Activated CD8-positive, alpha-beta memory T cell treated with anti-CD3 and anti-CD28 coated beads for 36 hours (primary cell): ENCODE measurements around the gene LRRC75B. TPM values are rescaled to one million over a fixed set of nuclear protein-coding genes. Genes with fewer than 3 reads are reported as not detected.
"Not testable (repeated sequence)": the region's sequence is repeated elsewhere in the genome, so short reads cannot be mapped to it uniquely, and the experiment has no call there.

Experiments used
- CTCF ChIA-PET: fragments of 350-600 bp; sonication (Branson Sonifier 250); formaldehyde crosslinking; loops from one replicate; lab custom pipeline; 2021; ENCODE audit warnings: antibody characterized with exemption; lab: Charles Lee
- POLR2A ChIA-PET: fragments of 350-600 bp; sonication (Branson Sonifier 250); formaldehyde crosslinking; loops from one replicate; lab custom pipeline; 2021; ENCODE audit warnings: antibody characterized with exemption; lab: Charles Lee
- total RNA-seq, 2 experiments: library from RNA; stranded (reverse); gene quantifications; one replicate each; pipeline ENCODE4 v1.2.3, GENCODE V29; 2021

Gene LRRC75B
- total RNA-seq, 2 experiments from 2014 or later, result 1.3 to 1.7 TPM

DNA sequence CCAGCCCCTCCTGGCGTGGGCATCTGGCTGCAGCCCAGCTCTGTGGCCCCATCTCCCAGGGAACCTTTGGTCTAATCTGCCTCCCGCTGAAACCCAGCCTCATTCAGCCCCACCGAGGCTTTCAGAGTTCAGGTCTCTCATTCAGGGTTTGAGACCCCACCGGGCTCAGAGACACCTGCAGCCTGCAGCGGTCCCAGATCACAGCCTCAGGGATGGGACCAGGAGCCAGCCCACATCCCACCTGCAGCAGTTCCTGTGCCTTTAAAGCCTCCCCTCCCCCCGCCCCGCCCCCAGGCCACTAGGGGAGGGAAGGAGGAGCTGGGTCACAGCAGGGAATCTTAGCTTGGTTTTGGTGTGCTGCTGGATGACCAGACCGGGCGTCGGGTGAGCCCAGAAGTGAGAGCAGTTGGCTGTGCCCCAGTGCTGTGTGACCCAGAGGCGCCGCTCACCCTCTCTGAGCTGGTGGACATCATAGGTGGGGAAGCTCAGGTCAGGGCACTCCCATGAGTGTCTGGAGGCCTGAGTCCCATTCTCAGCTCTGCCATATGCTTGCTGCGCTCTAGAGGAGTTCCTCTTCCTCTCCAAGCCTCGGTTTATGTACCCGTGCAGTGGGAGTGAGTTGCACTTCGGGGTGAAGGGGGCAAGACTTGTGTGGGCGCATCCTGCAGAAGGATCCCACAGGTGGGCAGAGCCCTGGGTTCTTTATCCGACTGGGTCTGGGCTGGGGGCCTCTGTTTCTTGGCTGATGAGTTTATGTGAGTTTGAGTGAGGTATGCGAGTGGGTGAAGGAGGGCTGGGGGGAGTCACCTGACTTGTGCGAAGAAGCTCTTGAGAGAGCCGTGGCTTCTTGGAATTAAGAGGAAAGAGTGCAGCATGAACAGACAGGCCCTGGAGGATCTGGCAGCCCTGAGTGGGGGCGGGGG lies 10.2 kb upstream of the LRRC75B start, which contains the start of gene GGT1:
Gene GGT1, plus strand, starts transcription at position 347 of the 923 bp plus-strand sequence. CDS start 7,889 bp downstream, outside the sequence.
- POLR2A ChIA-PET, result not testable (repeated sequence)

DNA sequence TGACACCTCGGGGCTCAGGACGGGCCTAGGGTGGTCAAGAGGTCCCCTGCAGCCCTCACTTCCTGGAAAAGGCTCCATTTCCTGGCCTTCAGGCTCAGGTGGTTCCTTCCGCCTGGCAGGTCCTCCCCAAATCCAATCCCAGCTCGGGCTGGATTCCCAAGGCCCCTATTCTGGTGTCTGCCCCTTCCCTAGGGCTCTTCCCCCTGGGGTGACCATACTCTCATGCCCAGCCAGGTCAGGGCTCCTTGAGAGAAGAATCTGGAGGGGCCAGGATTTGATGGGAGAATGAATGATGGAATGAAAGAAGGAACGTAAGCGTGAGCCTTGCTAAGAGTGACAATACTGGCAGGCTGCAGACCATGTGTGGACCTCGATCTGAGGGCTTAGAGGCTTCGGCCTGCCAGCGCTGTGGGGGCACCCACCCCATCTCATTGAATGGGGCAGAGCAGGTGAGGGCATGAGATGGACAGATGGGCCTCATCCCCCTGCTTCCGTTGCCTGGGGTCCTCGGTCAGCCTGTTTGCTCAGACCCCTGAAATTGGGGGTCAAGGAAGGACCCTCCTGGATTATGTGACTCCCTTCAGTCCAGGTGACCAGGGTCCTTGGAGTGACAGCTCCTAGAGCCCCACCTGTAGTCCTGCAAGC lies 9.4 kb upstream of the LRRC75B start:
- POLR2A ChIA-PET, CTCF ChIA-PET: not testable (repeated sequence)

More for the DNA sequence above, 10.2 kb upstream of the LRRC75B start, which contains the start of gene GGT1:
- CTCF ChIA-PET, result not testable (repeated sequence)

DNA sequence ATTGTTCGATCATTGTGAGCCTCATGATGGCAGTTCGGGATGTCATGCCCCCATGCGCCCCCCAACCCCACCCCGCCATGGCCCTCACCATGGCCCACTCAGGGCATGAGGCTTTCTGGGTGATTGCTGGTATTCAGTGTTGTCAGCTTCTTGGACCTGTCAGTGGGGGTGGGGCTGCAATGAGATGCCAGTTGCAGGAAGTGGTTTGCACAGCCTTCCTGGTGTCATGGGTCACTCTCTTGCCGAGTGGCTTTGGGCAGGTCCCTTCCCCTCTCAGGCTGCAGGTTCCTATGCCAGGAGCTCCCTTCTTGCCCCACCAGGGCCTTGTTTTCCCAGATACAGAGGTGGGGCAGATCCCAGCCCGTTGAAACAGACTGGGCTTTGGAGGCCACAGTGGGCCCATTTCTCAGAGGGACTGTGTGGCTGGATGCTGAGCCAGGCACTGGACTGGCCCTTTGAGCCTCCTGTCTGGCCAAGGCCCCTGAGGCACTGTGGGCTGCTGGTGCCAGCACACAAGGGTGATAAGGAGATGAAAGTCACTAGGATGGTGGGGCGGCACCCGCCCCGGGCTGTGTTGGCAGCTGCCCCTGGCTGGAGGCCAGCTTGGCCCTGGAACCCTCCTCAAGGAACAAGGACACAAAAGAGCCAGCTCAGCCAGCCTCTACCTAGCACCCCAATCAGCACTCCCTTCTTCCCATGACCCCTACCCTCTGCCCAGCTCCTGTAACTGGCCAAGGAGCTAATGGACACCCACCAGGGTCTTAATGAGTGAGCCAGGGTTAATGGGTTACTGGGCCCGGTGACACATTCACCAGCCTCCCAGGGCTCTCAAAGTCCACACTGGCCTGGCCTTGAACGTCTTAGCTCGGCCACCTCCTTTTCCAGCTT lies 8.6 kb upstream of the LRRC75B start:
- POLR2A ChIA-PET, result no interaction called here
- CTCF ChIA-PET, result no interaction called here

DNA sequence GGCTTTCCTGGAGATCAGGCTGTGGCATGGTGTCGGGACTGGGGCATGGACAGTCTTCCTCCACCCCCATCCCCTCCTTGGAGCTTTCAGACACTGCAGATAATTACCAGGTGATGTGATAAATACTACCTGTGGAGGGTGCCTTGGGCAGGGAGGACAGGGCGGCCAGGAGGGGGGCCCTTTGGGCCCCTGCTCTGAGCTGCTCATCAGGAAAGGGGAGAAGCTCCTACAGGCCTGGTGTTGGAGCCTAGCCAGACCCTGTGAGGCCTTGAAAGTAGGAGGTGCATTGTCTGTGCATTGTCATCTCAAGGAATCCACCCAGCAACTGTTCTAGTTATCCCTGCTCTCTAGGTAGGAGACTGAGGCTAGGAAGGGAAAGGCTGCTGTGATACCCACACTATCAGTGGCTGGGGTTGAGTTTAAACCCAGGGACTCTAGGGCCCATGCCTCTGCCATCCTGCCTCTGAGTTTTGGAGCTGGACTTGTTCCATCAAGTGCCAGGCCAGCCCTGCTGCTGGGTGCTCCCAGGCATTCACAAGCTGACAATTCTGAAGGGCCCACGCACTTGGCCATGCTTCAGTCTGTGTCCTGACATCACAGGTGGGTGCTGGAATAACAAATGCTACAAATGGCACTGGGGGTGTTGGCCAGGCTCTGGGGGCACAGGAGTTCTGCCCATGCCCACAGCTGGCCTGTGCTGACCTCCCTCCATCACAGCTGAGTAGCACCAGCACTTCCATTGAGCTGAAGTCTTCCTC lies 7.3 kb upstream of the LRRC75B start:
- POLR2A ChIA-PET, CTCF ChIA-PET: not testable (repeated sequence)

DNA sequence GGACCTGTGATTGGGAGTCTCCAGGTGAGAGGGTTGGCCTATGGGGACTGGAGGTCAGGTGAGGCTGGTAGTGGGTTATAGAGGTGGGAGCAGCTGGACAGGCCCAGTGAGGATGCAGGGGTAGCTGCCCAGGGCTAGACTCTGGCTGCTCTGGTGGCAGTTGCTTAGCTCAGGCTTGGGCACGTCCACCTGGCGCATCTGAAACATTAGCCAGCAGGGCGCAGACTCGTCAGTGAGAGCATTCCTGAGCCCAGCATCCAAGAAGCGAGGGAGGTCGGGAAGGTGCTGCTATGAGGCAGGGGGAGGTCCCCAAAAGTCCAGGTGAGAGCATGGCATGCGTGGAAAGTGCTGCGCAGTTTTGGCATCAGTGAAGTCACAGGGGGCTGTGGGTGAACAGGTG lies 6.6 kb upstream of the LRRC75B start:
- POLR2A ChIA-PET, result no interaction called here
- CTCF ChIA-PET, result no interaction called here

DNA sequence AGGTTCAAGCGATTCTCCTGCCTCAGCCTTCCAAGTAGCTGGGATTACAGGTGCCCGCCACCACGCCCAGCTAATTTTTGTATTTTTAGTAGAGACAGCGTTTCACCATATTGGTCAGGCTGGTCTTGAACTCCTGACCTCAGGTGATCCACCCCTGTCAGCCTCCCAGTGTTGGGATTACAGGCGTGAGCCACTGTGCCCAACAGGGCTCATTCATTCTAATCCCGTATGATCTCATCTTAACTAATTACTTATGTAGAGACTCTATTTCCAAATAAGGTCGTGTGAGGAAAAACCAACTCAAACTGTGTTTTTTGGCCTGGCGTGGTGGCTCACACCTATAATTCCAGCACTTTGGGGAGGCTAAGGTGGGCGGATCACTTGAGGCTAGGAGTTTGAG lies 4.2 kb upstream of the LRRC75B start:
- CTCF ChIA-PET, result interaction anchor here (1.0 to 1.5 kb wide), 2 partner anchors 32 to 175 kb away, joined by 3 to 5 read pairs; no protein-coding TSS in a partner anchor
- POLR2A ChIA-PET, result not testable (repeated sequence)

DNA sequence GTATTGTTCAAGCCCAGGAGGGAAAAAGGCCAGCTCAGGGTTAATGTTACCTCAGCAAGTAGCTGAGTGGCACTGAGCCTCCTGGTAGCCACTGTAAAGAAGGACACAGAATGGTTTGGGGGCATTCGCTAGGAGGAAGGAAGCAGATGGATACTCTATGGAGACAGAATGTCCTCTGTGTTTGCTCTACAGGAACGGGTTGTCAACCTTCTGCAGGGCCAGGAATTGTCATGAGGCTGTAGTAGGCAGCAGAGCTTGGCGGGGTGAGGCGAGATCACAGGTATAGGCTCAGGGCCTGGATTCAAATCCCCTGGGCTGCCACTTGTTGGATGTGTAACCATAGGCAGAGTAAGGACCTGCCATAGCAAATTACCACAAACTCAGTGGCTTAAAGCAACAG lies 3.0 kb upstream of the LRRC75B start:
- ChIA-PET CTCF (no interaction called here), POLR2A (interaction anchor here (0.6 kb wide), 1 partner anchor 35 kb away, joined by 3 read pairs; no protein-coding TSS in a partner anchor)

DNA sequence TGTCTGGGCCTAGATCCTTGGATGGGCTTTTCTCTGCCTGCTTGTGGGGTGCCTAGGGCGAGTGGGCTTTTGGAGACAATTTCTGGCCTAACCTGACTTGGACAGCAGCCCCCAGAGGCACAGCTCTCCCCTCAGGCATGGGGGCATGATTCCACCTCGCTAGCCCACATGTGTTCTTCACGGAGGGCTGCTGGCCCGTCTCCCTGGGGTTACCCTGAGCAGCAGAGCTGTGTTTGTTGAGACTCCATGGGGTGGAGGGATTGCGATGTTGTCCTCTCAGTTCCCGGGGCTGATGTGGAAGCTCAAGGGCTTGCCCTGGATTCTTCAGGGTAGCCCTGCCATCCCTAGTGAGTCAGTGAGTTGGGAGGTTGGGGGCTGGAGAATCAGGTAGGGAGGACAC lies 2.4 kb upstream of the LRRC75B start:
- CTCF ChIA-PET, result no interaction called here
- POLR2A ChIA-PET, result no interaction called here

DNA sequence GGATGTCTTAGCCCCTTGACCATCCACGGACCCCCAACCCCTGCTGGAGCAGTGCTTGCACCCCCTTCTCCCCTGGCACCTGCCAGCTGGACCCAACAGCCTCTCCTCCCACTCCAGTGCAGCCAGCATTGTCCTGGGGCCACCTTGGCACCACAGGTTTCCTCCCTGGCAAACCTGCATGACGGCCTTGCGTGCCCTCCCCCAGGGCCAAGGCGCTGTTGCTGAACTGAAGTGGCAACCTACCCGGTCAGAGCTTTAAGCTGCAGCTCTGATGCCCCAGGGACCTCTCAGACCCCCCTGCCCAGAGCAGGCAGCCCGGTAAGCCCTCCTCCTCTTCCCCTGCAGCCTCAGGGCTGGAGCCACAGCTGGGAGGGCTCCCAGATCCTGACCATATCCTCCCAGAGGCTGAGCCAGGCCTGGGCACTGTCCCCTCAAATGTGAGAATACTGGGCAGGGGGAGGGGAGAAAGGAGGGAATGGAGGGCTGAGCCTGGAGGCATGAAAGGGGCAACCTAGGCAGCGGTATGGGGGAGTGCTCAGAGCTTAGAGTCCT lies 1.8 kb upstream of the LRRC75B start:
- POLR2A ChIA-PET, result no interaction called here

DNA sequence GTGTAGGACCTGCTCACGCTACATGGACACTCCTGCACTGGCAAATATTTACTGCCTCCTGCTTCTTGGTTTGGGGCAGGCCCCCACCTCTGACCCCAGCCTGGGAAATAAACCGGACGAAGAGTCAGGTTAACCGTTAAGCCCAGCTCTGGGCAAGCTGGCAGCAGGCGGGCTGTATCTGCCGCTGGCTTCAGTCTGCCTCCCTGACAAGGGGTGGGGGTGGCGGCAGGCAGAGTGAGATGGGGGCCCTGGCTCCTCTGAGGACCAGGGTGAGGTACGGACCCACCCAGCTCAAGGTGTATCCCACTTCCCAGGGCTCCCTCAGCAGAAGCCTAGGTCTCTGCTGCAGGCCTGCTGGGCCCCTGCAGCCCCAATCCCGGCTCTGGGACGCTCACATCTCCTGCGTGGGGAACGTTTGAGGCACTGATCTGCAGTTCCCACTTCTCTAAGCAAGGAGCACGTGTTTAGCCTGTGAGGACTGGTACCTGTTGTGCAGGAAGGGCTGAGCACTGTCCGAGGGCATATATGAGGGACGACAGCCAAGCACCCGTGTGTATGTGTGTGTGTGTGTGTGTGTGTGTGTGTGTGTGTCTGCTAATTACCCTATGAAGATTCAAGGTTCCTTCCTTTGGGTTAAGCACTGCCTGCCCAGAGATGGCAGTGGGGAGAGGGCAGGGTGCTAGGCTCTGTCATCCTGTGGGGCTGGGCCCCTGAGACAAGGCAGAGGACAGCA lies 1.1 kb upstream of the LRRC75B start:
- ChIA-PET CTCF (no interaction called here), POLR2A (no interaction called here)

More for the DNA sequence above, 1.8 kb upstream of the LRRC75B start:
- CTCF ChIA-PET, result no interaction called here

DNA sequence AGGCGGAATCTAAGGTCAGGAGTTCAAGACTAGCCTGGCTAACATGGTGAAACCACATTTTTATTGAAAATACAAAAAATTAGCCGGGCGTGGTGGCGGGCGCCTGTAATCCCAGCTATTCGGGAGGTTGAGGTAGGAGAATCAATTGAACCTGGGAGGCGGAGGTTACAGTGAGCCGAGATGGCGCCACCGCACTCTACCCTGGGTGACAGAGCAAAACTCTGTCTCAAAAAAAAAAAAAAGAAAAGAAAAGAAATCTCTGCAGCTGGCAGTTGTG lies 624 bp upstream of the LRRC75B start:
- CTCF ChIA-PET, POLR2A ChIA-PET: not testable (repeated sequence)

DNA sequence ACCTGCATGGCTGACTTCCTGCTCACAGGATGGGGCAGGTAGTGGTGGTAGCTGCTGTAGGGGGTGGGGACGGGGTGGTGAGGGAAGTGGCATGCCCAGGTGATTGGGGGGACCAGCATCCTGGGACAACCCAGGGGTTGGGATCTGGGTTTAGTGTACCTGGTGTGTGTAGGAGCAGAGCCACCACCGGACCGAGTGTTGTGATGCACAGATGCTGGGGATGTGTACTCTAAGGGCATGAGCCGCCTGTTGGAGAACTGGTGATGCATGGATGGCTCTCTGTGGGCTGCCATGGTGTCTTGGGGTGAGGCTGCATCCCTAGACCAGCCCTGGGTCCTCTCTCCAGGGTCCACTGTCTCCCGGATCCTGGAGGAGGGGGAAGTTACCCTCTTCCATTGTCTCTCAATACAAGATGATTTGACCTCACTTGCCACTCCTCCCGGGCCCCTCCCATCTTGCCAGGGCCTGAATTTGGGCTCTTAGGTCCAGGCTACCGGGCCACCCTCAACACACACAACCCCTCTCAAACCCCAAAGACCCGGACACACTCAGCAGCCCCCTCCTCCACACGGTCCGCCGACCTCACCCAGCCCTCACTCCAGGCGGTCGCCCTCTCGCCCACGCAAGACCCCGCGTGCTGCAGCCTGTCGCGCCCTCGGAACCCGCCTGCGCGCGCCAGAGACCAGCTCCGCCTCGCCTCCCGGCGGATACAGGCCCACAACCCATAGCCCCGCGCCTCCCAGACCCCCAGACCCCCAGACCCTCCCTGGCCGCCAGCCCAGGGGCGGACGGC lies 619 bp downstream of the LRRC75B start:
- ChIA-PET POLR2A (no interaction called here), CTCF (no interaction called here)

DNA sequence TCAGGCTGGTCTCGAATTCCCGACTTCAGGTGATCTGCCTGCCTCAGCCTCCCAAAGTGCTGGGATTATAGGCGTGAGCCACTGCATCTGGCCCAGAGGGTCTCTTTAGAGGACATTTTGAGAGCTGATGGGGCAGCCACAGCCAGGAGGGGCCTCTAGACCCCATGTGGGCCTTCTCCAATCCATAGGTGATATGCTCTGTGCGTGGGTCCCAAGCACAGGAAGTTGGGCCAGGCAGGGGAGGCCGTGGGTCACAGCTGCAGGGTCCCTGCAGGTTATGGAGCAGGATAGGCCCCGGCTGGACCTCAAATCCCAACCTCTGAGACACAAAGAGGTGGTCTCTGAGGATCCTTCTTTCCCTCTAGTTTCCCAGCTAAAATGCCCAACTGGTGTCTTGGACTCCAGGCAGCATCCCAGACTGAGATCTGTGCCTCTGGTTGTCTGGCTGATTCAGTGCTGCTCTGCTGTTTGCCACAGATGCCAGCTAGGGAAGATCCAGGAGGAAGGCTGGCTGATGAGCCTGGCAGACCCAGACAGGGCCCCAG lies 1.5 kb downstream of the LRRC75B start:
- POLR2A ChIA-PET, result no interaction called here
- CTCF ChIA-PET, result no interaction called here

DNA sequence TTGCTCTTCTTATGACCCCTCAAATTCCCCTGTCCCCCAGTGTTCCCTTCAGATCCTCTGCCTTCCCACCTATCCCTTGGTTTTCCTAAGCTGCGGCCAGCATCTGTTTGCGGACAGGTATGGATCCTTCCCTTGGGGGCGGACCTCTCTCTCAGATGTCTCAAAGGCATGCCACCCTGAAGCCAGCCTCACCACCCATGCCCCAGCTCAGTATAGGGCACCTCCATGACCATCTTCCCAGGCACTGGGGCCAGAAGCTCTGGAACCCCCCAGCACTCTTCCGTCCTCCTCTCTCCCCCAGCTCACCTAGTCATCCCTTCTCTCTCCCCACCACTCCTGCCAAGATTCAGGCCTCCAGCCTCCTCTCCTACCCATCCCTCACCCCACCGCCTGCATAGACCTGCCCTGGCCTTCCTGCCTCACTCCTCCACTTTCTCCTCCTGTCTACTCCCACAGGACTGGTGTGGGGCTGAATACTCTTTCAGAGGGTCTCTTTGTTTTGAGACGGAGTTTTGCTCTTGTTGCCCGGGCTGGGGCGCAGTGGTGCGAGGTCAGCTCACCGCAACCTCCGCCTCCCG lies 2.2 kb downstream of the LRRC75B start:
- ChIA-PET CTCF (no interaction called here), POLR2A (no interaction called here)

DNA sequence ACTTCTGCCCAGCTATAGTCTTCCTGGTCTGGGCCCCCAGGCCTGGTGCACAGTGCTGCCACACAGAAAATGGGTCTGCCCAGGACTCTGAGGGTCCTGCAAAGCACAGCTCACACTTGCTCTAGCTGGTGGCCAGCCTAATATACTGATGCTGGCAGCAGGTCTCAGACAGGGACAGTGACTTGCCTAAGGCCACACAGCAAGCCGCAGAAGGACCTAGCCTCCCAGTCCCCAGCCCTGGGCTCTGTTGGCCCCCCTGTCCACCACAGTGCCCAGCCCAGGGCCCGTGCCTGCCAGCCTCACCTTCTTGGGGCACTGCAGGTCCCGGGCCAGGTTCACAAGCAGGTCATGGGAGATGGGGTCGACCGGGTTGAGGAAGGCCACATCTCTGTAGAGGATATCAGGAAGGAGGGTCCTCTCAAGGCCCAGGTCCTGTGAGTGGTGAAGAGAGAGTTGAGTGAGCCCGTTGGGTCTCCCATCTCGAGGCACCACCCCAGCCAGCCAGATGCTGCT lies 3.3 kb downstream of the LRRC75B start:
- CTCF ChIA-PET, result no interaction called here
- POLR2A ChIA-PET, result no interaction called here

DNA sequence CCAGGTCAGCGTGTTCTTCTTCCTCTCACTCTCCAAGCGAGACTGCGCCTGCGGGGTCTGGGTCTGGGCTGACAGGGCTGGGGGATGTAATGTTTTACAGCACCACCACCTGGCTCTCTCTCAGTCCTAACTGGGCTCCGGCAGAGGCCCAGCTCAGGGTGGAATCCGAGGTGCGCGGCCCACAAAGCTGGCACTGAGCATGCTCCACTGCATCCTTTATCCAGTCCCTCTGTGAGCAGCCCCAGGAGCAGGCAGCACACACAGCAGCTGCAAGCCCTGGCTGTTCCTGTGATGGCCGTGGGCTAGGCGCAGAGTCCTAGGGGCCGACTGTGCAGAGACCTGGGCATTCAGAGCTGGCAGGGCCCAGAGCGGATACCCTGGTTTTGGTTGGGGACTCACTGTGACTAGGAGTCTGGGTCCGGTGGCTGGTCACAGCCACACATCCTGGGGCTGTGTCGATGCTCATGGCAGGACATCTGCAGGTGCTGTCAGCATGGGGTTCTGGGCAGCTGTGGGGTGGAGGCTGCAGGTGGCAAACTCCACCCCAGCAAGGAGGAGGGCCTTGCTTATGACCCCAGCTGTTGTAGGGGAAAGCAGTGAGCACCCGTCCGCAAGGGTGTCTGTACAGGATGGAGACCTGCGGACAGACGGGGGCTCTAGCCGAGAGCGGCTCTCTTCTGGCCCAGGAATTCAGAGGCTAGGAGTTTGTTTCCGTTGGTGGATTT lies 4.0 kb downstream of the LRRC75B start:
- CTCF ChIA-PET, result no interaction called here
- POLR2A ChIA-PET, result no interaction called here
